Measurements from ENCODE around the gene HSD17B12.

DNA sequence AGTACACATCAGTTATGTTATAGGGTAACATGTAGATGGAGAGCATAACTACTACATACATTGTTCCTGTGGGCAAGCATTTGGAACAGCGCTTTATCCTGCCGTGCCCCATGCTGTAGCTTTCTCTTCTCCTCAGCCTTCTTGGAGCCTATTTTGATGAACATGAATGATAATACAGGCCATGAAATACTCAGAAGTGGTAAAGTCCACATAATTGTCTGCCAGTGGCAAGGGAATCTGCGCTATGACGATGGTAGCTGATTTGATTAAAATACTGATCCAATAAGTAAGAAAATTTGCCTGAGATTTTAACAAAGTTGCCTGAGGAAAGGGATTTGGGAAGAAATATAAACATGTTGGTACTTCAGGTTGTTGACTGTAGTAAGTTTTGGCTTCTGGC is 223.4 kb downstream of the HSD17B12 start:
- TF ChIP-seq, protein P1, sequence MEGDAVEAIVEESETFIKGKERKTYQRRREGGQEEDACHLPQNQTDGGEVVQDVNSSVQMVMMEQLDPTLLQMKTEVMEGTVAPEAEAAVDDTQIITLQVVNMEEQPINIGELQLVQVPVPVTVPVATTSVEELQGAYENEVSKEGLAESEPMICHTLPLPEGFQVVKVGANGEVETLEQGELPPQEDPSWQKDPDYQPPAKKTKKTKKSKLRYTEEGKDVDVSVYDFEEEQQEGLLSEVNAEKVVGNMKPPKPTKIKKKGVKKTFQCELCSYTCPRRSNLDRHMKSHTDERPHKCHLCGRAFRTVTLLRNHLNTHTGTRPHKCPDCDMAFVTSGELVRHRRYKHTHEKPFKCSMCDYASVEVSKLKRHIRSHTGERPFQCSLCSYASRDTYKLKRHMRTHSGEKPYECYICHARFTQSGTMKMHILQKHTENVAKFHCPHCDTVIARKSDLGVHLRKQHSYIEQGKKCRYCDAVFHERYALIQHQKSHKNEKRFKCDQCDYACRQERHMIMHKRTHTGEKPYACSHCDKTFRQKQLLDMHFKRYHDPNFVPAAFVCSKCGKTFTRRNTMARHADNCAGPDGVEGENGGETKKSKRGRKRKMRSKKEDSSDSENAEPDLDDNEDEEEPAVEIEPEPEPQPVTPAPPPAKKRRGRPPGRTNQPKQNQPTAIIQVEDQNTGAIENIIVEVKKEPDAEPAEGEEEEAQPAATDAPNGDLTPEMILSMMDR (conservative IDR thresholded peaks at IDR 0.05; ENCODE audit: low read depth, low read length), result no peak
- TF ChIP-seq EZH2 (IDR thresholded peaks at IDR 0.05; ENCODE audit: borderline replicate concordance, low read depth, low read length, poor library complexity, severe bottlenecking), result no peak
